GM18517 (cell line): ENCODE measurements around the gene GAB2.

ENCODE experiments used
- ATAC-seq: cut with Tn5 transposase; IDR thresholded peaks from one replicate; pipeline ENCODE4 v1.9.1; 2021; ENCODE audit warnings: mild to moderate bottlenecking, moderate library complexity; ENCODE audit not compliant: unreplicated experiment

The GAB2 gene

DNA sequence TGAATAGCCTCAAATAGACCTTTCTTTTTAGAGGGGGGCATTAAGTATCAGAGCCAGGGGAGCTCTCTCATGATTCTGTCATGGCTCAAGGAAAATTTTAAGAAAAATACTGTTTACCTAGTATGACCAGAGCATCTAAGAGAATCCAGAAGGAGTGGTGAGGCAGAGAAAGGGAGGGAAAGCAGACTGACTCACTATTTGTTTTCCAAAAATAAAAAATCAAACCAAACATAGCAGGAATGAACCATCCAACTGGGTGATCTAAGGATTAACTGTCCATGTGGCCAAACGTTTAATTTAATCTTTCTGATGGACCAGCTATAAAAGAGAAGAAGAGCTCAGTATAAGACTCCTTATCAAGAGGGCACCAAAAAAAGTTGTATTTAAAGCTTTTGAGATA, 70.8 kb downstream of the GAB2 start:
- ATAC-seq: no peak

DNA sequence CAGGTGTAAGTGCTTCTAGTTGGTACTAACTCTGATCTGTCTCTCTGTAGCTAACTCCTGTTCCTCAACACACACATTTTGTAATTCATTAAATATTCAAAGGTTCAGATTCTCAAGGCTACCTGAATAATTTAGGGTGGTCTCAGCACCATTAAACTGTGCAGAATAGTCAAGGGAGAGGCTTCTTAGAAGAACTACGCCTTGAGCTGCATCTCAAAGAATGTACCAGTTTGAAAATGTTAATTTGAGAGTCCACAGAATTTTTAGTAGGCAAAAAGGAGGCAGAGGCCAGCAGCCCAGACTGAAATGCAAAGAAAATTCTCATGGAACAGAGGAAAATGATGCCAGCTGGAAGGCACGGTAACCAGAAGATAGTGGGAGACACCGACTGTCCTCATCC, 72.2 kb downstream of the GAB2 start:
- ATAC-seq: no peak

DNA sequence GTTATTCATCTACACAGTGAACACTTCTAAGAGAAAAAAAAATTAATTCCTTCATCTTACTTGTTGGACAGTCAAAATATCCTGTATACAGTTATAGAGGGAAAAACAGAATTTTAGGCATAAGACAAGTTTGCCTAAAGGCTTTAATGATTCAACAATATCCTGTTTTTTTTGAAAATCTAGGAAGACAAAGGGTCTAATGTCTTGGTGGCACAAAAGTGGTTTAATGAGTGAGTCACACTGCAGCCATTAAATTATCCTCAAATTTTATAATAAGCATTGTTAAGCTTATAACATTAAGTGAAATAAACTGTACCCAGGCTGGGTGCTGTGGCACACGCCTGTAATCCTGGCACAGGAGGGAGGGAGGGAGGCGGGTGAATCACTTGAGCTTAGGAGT, 72.9 kb downstream of the GAB2 start:
- ATAC-seq: no peak

DNA sequence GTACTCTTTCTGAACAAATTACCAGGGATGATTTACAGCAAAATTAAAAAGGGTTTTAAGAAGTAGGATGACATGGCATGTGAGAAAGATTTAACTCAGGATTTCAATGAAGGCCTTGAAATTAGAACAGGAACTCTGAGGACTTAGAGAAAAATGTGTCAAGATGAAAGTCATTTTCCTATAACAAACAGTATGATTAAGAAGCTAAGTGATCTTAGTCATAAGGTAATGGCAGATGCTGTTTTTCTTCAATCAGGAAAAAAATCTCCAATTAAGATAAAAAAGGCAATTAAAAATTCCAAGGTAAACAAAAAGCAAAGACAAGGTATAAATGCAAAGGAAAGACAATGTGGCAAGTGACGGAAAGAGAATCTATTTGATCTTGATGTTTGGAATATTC, 73.5 kb downstream of the GAB2 start:
- ATAC-seq: no peak

DNA sequence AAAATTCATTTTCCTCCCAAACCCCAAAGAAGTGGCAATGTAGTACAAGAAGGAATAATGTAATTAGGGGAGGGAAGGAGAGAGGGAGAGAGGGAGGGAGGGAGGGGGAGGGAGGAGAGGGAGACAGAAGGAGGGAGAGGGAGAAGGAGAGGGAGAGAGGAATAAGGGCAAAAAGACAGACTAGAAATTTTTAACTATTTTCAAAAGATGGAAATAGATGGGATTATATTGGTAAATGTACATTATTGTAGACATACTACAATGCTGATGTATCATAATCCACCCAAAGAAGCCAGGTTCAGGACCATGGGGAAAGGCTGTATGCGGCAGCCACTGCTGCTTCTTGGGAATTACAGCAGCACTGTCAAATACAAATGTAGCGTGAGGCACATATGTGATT, 74.3 kb downstream of the GAB2 start:
- no peak for ATAC-seq

DNA sequence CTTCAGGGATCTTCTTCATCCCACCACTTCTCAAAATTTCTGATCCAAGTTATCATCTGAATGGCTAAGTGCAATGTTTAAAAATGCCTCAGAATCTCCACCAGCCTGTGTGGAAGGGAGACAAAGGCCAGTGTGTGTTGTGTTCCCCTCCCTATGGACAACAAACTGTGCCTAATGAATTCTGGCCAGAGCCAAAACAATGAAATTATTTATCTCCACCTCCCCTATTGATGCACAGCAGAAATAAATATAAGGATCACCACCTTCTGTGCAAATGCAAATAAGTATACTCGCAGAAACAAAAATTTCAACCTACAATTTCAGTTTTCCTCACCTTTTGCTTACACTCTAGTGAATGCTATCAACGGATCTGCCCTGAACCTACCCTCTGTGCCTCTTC, 75.8 kb downstream of the GAB2 start:
- ATAC-seq: no peak

DNA sequence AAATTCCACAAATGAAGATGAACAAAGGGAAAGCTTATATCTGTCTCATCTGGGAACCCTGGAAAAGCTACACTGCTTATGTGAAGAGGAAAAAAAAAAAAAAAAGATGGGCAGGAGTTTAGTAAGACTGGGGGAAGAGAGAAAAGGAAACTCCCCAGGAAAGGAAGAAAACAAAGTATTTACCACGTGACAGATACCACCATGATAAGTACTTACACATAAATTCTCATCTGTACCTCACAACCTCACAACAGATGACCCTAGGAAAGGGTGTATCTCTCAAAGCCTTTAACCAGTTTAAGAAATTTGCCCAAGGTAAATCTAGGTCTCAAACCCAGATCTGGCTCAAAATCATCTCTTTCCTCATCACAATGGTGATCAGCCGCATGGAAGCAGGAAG, 77.1 kb downstream of the GAB2 start:
- ATAC-seq: no peak

DNA sequence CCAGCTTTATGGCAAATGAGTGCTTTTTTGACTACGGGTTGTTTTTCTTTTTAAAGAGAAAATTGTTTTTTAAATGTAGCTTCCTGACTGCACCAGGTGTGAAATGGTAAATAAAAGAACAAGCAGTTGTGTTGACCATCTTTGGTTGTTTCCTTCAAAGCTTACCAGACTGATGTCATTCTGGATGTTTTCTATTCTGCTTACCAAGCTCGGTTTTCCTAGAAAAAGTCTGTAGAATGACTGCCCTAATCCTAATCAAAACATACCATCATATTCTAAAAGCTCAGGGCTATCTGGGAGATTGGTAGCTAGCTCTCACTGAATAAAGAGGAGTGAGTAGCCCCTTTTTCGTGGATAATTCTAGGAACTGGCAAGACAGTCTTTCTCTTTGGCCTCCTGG, 77.7 kb downstream of the GAB2 start:
- no peak for ATAC-seq

DNA sequence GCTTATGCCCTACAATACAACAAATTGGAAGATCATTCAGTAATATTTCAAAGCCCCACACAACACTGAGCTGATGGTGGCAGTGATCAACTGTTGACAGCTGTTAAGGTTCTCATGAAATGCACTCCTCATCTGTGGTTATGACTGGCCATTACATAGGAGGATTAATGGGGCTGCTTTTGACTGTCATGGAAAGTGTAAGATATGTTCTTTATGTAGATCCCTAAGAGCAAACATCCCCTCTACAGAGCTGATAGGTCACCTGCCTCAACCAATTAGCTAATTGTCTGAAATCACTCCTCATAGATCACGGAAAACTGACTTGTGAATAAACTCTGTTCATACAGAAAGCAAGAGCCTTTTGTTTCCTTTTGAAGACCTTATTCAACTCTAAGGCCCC, 78.1 kb downstream of the GAB2 start:
- no peak for ATAC-seq

DNA sequence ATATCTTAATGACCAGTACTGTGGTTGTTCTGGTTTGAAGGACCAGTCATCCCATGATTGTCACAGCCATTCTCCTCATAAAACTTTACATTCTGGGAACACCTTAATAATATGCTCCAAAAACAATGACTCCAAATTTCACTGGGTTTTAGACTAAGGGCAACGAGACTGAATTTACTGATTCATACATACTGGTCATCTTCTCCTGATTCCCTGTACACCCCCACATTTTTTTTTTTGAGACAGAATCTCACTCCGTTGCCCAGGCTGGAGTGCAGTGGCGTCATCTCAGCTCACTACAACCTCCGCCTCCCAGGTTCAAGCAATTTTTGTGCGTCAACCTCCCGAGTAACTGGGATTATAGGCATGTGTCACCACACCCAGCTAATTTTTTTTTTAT, 78.9 kb downstream of the GAB2 start:
- ATAC-seq: no peak

DNA sequence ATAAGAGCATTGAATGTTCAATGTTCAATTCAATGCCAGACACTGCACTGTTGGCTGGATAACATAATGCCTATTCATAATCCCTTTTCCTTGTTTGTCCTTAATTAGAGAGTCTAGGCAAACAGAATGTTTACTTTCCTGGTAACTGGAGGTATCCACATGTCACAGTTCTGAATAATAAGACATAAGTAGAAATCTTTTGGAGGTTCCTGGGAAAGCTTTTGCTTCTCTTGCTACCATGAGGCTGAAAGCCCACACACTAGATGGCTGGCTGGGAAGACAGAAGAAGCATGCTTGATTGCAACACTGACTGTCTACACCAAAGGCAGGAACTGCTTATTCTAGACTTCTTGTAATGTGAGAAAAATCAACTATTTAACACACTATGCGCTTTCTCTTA, 79.5 kb downstream of the GAB2 start:
- no peak for ATAC-seq

DNA sequence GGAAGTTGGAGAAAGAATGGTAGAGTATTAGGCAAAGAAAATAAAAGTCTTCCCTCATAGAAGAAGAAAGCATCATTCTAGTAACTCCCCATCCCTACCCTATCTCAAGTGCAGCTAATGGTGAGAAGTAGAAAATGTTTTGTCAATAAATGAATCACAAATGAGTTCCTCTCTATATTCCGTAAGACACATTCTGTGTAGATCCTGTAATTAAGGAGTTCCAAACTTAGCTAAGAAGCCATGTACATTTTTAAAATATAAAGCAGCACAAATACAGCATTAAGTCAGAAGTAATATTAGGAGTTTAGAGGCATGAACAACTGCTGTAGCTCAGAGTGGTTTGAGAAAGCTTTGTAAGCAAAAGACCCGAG, 80.1 kb downstream of the GAB2 start:
- ATAC-seq: no peak

DNA sequence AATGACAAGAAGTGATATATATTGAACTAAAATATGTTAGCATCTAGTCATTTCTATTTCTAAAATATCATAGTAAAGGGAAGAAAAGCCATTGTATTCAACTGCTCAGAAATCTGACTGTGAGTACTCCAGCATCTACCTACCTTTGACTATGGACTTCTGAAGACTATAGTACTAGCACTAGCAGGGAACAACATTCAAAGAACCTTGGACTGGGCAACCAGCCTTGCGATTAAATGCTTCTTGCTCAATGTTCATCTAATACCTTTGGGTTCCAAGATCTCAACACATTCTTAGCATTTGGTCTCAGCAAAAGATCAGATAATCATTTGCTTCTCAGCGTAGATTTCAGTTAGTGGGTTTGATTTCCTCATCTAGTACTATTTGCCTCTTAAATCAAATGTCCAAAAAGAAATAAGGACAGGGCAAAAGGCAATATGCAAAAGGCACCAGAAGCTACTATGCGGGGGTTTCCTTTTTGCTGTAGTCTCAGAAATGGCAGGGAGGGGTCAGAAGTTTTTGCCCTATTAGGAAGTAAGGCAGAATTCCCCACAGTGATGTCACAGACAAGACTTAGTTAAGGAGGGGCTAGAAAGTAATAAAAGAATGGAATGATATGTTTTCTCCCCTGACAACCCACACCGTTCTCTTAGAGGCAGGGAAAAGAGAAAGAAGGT, 80.6 kb downstream of the GAB2 start:
- ATAC-seq: no peak

DNA sequence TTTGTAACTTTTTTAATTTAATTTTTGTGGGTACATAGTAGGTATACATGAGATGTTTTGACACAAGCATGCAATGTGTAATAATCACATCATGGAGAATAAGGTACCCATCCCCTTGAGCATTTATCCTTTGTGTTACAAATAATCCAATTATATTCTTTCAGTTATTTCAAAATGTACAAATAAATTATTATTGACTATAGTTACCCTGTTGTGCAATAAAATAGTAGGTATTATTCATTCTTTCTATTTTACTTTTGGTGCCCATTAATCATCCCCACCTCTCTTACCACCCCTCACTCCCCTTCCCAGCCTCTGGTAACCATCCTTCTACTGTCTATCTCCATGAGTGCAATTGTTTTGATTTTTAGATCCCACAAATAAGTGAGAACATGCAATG, 83.5 kb downstream of the GAB2 start:
- no peak for ATAC-seq

DNA sequence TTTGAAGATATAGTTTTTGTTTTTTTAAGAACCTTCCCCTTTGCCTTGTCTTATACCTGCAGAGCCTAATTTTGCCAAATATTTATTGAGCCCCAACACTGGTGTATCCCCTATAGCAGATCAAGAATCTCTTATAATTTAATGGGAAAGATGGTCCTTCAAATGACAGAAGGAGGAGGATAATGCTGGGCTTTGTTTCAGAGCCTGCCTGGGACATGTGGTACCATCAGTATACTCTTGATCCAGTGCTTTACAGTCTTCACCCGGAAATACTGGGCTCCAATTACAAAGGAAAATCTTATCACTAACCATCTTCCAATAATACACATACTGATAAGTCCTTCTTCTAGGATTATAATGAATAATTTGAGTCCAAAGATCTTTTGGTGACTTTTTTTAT, 84.7 kb downstream of the GAB2 start:
- ATAC-seq: no peak

DNA sequence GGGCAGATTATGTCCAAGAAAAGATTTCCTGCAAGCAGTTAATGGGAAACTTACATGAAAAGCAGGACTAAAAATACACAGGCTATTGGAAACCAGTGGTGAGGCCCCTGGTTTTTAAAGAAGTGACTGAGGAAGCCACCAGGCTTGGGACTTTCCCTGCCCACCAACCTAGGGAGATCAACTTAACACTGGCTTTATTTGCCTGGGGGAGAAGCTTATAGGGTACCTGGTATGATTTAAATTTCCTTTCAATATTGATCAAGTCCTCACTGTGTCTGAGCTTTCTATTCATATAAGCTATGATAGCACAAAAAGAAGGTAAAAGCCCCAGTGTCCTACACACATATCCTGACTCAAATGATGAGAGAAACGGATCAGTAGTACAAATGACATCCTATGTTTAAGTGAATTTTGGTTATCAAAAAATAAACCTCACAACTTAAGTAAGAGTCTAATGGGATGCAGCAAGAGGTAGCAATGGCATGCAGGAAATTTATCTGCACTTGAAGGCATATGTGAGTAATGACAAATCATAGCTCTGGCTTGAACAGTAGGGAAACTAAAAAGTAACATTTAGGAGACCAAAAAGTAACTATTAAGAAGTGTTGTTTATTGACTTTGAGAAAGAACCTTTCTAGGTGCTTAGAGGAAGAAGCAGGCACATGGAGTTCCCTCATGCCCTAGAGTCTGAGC, 85.3 kb downstream of the GAB2 start:
- ATAC-seq: no peak

DNA sequence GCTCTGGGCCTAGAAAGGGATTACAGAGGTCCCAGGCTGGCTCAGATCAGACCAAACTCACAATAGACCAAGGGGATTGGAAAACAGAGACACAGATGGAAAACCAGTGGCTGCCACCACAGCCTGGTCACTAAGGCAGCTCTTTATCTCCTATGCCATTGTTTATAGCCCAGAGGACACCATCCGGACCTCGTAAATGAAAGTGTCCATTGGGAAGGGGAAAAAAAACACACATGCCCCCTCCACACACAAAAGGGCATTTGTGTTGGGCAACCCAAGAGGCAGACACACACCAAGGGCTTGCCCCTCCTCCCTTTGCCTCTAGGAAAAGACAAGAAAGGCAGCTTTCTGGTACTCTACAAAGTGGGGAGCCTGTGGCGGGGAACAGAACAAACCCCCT, 85.9 kb downstream of the GAB2 start:
- no peak for ATAC-seq

DNA sequence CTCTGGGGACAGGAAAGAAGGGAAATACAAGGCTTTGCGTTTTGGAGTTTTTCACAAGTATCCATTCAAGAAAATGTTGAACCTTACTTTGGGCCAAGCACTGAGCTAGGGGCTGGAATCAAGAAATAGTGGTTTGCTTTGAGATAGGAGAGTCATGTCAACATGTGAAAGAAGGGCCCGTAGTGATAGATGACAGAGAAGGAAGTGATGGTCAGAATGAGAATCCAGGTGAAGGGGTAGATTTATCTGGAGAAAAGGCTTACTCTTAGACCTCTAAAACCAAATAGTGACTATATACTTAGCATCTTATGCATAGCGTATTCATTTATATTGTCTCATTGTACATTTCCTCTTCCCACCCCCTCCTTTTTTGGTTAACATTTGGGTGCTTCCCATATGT, 87.3 kb downstream of the GAB2 start:
- no peak for ATAC-seq

DNA sequence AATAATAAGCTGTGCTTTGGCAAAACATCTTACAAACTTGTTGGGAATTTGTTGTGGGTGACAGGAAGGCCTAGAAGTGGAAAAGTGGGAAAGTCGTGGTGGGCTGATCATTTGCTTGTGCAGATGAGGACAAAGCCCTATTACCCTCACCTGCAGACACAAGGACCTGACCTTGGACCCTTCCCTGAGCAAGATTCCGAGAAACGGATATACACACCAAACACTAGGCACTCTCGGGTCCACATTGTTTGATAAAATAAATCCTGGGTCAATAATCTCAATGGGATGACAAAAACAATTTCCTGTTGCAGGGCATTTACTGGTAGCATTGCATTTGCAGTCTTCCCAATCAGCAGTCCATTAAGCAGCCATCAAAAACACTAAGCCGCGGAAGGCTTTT, 89.7 kb downstream of the GAB2 start:
- ATAC-seq: no peak

DNA sequence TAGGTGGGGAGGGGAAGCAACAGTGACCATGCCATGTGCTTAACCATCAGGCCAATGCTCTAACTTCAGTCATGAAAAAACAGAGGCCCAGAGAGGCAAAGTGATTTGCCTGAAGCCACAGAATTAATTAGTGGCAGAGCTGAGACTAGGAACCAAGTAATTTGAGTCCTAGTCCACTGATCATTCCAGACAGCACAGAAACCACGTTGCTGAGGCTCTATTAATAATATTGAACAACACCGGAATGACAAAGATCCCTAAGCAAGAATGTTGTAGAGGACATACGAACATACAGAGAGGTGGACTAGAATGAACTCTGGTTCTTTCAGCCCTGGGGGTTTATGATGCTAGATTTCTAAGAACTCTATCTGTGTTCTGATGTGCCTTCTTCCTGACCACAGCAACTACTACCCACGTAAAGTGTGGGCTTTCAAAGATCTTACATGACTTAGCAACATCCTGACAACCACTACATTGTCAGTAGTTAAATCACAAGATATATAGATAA, 92.3 kb downstream of the GAB2 start:
- no peak for ATAC-seq

DNA sequence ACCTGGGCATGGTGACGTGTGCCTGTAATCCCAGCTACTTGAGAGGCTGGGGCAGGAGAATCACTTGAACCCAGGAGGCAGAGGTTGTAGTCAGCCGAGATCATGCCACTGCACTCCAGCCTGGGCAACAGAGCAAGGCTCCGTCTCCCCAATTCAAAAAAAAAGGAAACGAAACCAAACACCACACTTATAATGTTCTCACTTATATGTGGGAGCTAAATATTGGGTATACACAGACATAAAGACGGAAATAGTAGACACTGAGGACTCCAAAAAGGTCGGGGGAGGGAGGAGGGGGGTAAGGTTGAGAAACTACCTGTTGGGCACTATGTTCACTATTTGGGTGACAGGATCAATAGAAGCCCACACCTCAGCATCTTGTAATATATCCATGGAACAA, 94.3 kb downstream of the GAB2 start:
- ATAC-seq: no peak

DNA sequence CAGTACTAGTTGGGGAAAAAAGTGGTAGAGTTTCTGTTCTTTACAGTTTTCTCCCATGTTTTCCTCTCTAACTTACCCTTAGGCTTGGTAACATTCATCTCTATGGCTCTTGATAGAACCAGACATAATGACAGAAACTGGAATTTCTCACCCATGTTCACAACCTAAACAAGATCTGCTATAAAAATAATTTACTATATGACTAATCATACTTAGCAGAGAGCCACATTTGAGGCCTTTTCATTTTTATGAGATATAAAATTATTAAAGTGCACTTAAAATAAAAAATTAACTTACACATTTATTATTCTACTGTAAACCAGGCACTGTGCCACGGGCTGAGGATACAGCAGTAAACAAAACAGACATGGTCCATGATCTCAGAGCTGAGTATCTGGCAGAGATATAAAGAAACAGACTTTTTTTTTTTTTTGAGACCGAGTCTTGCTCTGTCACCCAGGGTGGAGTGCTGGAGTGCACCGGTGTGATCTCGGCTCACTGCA, 98.1 kb downstream of the GAB2 start:
- no peak for ATAC-seq
